Osteocyte (in vitro differentiated cells): ENCODE measurements around the gene PPP4R2. TPM values are rescaled to one million over a fixed set of nuclear protein-coding genes. Genes with fewer than 3 reads are reported as not detected.

ENCODE experiments used
- DNase-seq: peaks from one replicate; pipeline ENCODE4 v3.0.0; 2021; ENCODE audit warnings: mixed read lengths; ENCODE audit not compliant: unreplicated experiment; ENCODE audit errors: extremely low spot score
- H3K27ac Mint-ChIP-seq: one replicate; pipeline ENCODE4 v1.8.0; 2021; ENCODE audit warnings: mild to moderate bottlenecking, mixed read lengths; ENCODE audit not compliant: unreplicated experiment
- H3K27me3 Mint-ChIP-seq: one replicate; pipeline ENCODE4 v1.8.0; 2021; ENCODE audit warnings: mixed read lengths; ENCODE audit not compliant: unreplicated experiment
- H3K36me3 Mint-ChIP-seq: one replicate; pipeline ENCODE4 v1.8.0; 2021; ENCODE audit warnings: mixed read lengths; ENCODE audit not compliant: unreplicated experiment
- H3K4me1 Mint-ChIP-seq: one replicate; pipeline ENCODE4 v1.8.0; 2021; ENCODE audit warnings: mixed read lengths; ENCODE audit not compliant: unreplicated experiment
- H3K4me3 Mint-ChIP-seq: one replicate; pipeline ENCODE4 v1.8.0; 2021; ENCODE audit warnings: mild to moderate bottlenecking, moderate library complexity, mixed read lengths; ENCODE audit not compliant: unreplicated experiment
- H3K9me3 Mint-ChIP-seq: one replicate; pipeline ENCODE4 v1.8.0; 2021; ENCODE audit warnings: mixed read lengths; ENCODE audit not compliant: unreplicated experiment
- CTCF ChIP-seq: fragments of 200-600 bp; sonication (generic); IDR thresholded peaks from 2 replicates; pipeline ENCODE4 v1.5.0; 2021; ENCODE audit warnings: antibody characterized with exemption, mild to moderate bottlenecking, moderate library complexity
- total RNA-seq: library from RNA; stranded (reverse); gene quantifications from 2 replicates; pipeline ENCODE4 v1.2.1, GENCODE V29; 2021

The PPP4R2 gene
- total RNA-seq, 1 donor from 2014 or later, result 61.6 TPM

- Mint-ChIP-seq H3K27ac (no peak overlapping the region), H3K4me3 (no peak overlapping the region), H3K4me1 (no peaks in the 10 kb centered on the region), H3K27me3 (peaks cover 32% of the 10 kb centered on the region), H3K36me3 (no peaks in the 10 kb centered on the region), H3K9me3 (no peaks in the 10 kb centered on the region)
- no peak for TF ChIP-seq CTCF
- no peak for DNase-seq
These were observed 118.1 kb downstream of the PPP4R2 start for GRCh38 chr3:73114711-73115110.

- no peak for DNase-seq
- peaks cover 23% of the 10 kb centered on the region for H3K27me3 Mint-ChIP-seq
- no peak for TF ChIP-seq CTCF
- no peak overlapping the region for H3K27ac Mint-ChIP-seq
- no peaks in the 10 kb centered on the region for H3K9me3 Mint-ChIP-seq
- H3K36me3 Mint-ChIP-seq, result no peaks in the 10 kb centered on the region
- H3K4me3 Mint-ChIP-seq, result no peak overlapping the region
- no peaks in the 10 kb centered on the region for H3K4me1 Mint-ChIP-seq
These were observed 119.2 kb downstream of the PPP4R2 start for GRCh38 chr3:73115806-73116205.

Other genes starting within 250 kb of the PPP4R2 start
- 18.0 and 19.2 TPM in 2 replicates for gene SHQ1, start 148.4 kb upstream of the PPP4R2 start, total RNA-seq
- gene GXYLT2, start 108.8 kb upstream of the PPP4R2 start, total RNA-seq, result 6.5 and 7.8 TPM in 2 replicates
- gene EBLN2, start 64.8 kb downstream of the PPP4R2 start, total RNA-seq, result 4.6 and 5.1 TPM in 2 replicates